Ishikawa (cell line): ENCODE data around the gene ZDHHC7.

Experiments
- CEBPB ChIP-seq: IDR thresholded peaks from 2 replicates; pipeline ENCODE4 v1.6.1; 2012
- CREB1 ChIP-seq: IDR thresholded peaks from 2 replicates; pipeline ENCODE4 v1.6.1; 2012; ENCODE audit warnings: low read depth
- EGR1 ChIP-seq: IDR thresholded peaks from 2 replicates; pipeline ENCODE4 v1.6.1; 2012
- EP300 ChIP-seq: IDR thresholded peaks from 2 replicates; pipeline ENCODE4 v1.6.1; 2012; ENCODE audit warnings: borderline replicate concordance
- FOXM1 ChIP-seq: IDR thresholded peaks from 2 replicates; pipeline ENCODE4 v1.6.1; 2012; ENCODE audit warnings: low read depth, borderline replicate concordance
- NFIC ChIP-seq: IDR thresholded peaks from 2 replicates; pipeline ENCODE4 v1.6.1; 2012
- RAD21 ChIP-seq: IDR thresholded peaks from 2 replicates; pipeline ENCODE4 v1.6.1; 2012; ENCODE audit warnings: low read depth
- TAF1 ChIP-seq: IDR thresholded peaks from 2 replicates; pipeline ENCODE4 v1.6.1; 2012; ENCODE audit warnings: low read depth, mild to moderate bottlenecking
- TCF12 ChIP-seq: IDR thresholded peaks from 2 replicates; pipeline ENCODE4 v1.6.1; 2012; ENCODE audit warnings: low read depth
- TEAD4 ChIP-seq: IDR thresholded peaks from 2 replicates; pipeline ENCODE4 v1.6.1; 2012
- YY1 ChIP-seq: IDR thresholded peaks from 2 replicates; pipeline ENCODE4 v1.6.1; 2012; ENCODE audit warnings: low read depth
- ZBTB7A ChIP-seq: IDR thresholded peaks from 2 replicates; pipeline ENCODE4 v1.6.1; 2012; ENCODE audit warnings: low read depth
- TF ChIP-seq, protein P1 (sequence below): IDR thresholded peaks from 2 replicates; pipeline ENCODE4 v1.6.1; 2012
- TF ChIP-seq, protein P2 (sequence below): IDR thresholded peaks from 2 replicates; pipeline ENCODE4 v1.6.1; 2012; ENCODE audit warnings: low read depth, mild to moderate bottlenecking
- TF ChIP-seq, protein P3 (sequence below): IDR thresholded peaks from 2 replicates; pipeline ENCODE4 v1.6.1; 2012

ZDHHC7 gene

DNA sequence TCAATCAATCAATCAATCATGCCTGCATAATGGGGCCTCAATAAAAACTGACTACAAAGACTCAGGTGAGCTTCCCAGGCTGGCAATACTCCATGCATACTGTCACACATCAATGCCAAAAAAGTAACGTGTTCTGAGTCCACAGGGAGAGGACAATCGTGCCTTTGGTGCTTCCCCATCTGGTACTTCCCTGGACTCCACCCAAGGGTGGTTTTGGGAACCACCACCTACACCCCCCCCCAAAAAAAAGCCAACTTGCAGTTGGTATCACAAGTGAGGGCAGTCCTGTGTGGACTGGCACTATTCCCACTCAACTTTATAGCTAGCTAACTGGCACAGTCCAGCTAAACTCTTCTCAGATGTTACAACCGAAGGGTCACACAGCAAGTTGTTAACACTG lies 3.1 kb downstream of the ZDHHC7 start:
- no peak for TF ChIP-seq YY1
- no peak for TF ChIP-seq ZBTB7A
- TF ChIP-seq, protein P1, sequence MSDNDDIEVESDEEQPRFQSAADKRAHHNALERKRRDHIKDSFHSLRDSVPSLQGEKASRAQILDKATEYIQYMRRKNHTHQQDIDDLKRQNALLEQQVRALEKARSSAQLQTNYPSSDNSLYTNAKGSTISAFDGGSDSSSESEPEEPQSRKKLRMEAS = no peak
- no peak for TF ChIP-seq TAF1
- no peak for TF ChIP-seq NFIC
- TF ChIP-seq, protein P2, sequence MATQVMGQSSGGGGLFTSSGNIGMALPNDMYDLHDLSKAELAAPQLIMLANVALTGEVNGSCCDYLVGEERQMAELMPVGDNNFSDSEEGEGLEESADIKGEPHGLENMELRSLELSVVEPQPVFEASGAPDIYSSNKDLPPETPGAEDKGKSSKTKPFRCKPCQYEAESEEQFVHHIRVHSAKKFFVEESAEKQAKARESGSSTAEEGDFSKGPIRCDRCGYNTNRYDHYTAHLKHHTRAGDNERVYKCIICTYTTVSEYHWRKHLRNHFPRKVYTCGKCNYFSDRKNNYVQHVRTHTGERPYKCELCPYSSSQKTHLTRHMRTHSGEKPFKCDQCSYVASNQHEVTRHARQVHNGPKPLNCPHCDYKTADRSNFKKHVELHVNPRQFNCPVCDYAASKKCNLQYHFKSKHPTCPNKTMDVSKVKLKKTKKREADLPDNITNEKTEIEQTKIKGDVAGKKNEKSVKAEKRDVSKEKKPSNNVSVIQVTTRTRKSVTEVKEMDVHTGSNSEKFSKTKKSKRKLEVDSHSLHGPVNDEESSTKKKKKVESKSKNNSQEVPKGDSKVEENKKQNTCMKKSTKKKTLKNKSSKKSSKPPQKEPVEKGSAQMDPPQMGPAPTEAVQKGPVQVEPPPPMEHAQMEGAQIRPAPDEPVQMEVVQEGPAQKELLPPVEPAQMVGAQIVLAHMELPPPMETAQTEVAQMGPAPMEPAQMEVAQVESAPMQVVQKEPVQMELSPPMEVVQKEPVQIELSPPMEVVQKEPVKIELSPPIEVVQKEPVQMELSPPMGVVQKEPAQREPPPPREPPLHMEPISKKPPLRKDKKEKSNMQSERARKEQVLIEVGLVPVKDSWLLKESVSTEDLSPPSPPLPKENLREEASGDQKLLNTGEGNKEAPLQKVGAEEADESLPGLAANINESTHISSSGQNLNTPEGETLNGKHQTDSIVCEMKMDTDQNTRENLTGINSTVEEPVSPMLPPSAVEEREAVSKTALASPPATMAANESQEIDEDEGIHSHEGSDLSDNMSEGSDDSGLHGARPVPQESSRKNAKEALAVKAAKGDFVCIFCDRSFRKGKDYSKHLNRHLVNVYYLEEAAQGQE = no peak
- no peak for TF ChIP-seq EGR1
- no peak for TF ChIP-seq CREB1
- no peak for TF ChIP-seq CEBPB
- no peak for TF ChIP-seq FOXM1
- no peak for TF ChIP-seq TEAD4

GRCh38 chr16:85007496-85008214 lies 3.7 kb downstream of the ZDHHC7 start:
- TF ChIP-seq CEBPB = no peak
- TF ChIP-seq FOXM1 = no peak
- no peak for TF ChIP-seq TAF1
- TF ChIP-seq, protein P2 = no peak
- no peak for TF ChIP-seq TEAD4
- TF ChIP-seq NFIC = no peak

GRCh38 chr16:85006639-85007038 lies 4.7 kb downstream of the ZDHHC7 start:
- peak; percentile 18; the same call in 1 of the 2 replicates for TF ChIP-seq CEBPB
- no peak for TF ChIP-seq RAD21

- TF ChIP-seq RAD21 = no peak
Observed at GRCh38 chr16:85005285-85006069, 5.9 kb downstream of the ZDHHC7 start.

DNA sequence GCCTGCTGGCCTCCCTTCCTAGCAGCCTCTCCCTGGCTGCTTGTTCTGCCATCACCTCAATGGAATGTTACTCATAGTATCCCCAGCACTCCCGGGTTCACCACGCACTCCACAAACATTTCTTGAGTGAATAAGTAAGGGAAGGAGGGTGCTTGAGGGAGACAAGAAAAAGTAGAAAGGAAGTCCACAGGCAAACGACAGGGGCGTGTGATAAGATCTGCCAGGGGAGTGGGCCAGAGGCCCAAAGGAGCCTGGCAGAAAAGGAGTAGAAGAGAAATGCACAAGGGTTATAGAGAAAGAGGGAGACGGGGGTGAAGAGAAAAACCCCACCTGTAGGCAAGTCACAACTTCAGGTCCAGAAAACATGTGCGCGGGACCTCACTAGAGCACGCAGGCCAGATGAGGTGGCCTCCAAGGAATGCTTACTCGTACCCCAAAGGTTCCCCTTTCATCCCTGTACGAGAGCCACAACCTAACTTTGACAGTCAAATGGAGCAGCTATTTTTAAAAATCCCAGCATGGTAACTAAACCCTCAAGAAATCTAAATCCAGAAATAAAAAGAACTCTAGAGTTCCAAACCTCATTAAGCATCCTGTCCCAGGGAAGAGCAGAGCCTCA lies 6.6 kb downstream of the ZDHHC7 start:
- TF ChIP-seq, protein P3, sequence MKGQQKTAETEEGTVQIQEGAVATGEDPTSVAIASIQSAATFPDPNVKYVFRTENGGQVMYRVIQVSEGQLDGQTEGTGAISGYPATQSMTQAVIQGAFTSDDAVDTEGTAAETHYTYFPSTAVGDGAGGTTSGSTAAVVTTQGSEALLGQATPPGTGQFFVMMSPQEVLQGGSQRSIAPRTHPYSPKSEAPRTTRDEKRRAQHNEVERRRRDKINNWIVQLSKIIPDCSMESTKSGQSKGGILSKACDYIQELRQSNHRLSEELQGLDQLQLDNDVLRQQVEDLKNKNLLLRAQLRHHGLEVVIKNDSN = no peak
- TF ChIP-seq CREB1 = no peak
- no peak for TF ChIP-seq ZBTB7A
- TF ChIP-seq CEBPB = no peak
- no peak for TF ChIP-seq EP300
- no peak for TF ChIP-seq RAD21
- TF ChIP-seq TCF12 = no peak
- TF ChIP-seq EGR1 = no peak
- TF ChIP-seq TEAD4 = no peak
- TF ChIP-seq TAF1 = no peak
- TF ChIP-seq FOXM1 = no peak
- TF ChIP-seq, protein P2 = no peak
- TF ChIP-seq YY1 = no peak
- TF ChIP-seq, protein P1 = no peak
- TF ChIP-seq NFIC = no peak
